RWPE2 (cell line): Measurements from ENCODE around the gene RNF141.

ENCODE experiments used
- ATAC-seq: fragments of 200-7000 bp; cut with Tn5 transposase; 3 replicates; pipeline ENCODE4 v1.9.1; 2021; ENCODE audit warnings: low read depth
- DNase-seq: peaks from one replicate; pipeline ENCODE4 v3.0.0-alpha.2; 2020; ENCODE audit warnings: low spot score
- H3K27ac ChIP-seq: fragments of 450-650 bp; 2 replicates; pipeline ENCODE4 v1.5.1; 2017; ENCODE audit warnings: mild to moderate bottlenecking; ENCODE audit not compliant: poor library complexity, severe bottlenecking
- H3K27me3 ChIP-seq: fragments of 250-450 bp; sonication (Bioruptor Pico); 2 replicates; pipeline ENCODE4 v1.5.1; 2021; ENCODE audit warnings: mild to moderate bottlenecking, moderate library complexity; ENCODE audit not compliant: insufficient read depth, poor library complexity, severe bottlenecking
- H3K36me3 ChIP-seq: fragments of 250-450 bp; sonication (Bioruptor Pico); 2 replicates; pipeline ENCODE4 v1.5.1; 2020; ENCODE audit warnings: low read depth, mild to moderate bottlenecking, moderate library complexity
- H3K4me1 ChIP-seq: fragments of 250-450 bp; sonication (Bioruptor Pico); 2 replicates; pipeline ENCODE4 v1.5.1; 2021; ENCODE audit warnings: mild to moderate bottlenecking, moderate library complexity; ENCODE audit not compliant: insufficient read depth, poor library complexity, severe bottlenecking
- H3K4me3 ChIP-seq: fragments of 250-450 bp; sonication (Bioruptor Pico); 2 replicates; pipeline ENCODE4 v1.5.1; 2021; ENCODE audit warnings: mild to moderate bottlenecking, moderate library complexity; ENCODE audit not compliant: severe bottlenecking
- H3K9me3 ChIP-seq: fragments of 250-450 bp; sonication (Bioruptor Pico); 2 replicates; pipeline ENCODE4 v1.5.1; 2021; ENCODE audit warnings: mild to moderate bottlenecking, moderate library complexity; ENCODE audit not compliant: severe bottlenecking
- TF ChIP-seq, protein P1 (sequence below): fragments of 450-650 bp; IDR thresholded peaks from one replicate; pipeline ENCODE4 v1.5.1; 2017; ENCODE audit warnings: mild to moderate bottlenecking, moderate library complexity; ENCODE audit not compliant: poor library complexity, severe bottlenecking

RNF141 gene

DNA sequence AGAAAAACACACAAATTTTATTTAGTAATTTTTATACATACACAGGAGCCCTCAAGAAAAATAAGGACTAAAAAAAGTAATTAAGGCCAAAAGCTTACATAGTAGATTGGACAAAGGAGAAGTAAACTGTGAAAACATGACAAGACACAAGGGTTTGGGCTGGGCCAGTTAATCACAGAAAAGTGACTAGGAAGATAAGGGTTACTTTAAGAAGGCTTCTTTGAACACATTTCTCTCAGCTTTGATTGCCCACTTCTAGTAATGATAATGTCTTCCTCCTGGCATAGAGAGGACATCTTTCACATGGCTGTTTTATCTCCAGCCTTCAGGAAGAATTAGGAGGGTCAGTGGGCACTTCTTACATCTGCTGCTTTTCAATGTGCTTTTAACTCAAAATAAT is 3.4 kb downstream of the RNF141 start:
- Histone ChIP-seq H3K27ac (no peak overlapping the region), H3K27me3 (no peaks in the 10 kb centered on the region), H3K4me3 (no peak overlapping the region), H3K36me3 (peaks cover 15% of the 10 kb centered on the region), H3K4me1 (peaks cover 7% of the 10 kb centered on the region), H3K9me3 (no peaks in the 10 kb centered on the region)
- ATAC-seq, result no peak
- TF ChIP-seq, protein P1, sequence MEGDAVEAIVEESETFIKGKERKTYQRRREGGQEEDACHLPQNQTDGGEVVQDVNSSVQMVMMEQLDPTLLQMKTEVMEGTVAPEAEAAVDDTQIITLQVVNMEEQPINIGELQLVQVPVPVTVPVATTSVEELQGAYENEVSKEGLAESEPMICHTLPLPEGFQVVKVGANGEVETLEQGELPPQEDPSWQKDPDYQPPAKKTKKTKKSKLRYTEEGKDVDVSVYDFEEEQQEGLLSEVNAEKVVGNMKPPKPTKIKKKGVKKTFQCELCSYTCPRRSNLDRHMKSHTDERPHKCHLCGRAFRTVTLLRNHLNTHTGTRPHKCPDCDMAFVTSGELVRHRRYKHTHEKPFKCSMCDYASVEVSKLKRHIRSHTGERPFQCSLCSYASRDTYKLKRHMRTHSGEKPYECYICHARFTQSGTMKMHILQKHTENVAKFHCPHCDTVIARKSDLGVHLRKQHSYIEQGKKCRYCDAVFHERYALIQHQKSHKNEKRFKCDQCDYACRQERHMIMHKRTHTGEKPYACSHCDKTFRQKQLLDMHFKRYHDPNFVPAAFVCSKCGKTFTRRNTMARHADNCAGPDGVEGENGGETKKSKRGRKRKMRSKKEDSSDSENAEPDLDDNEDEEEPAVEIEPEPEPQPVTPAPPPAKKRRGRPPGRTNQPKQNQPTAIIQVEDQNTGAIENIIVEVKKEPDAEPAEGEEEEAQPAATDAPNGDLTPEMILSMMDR, result no peak
- no peak for DNase-seq

GRCh38 chr11:10534316-10534715 is 6.7 kb downstream of the RNF141 start:
- no peaks in the 10 kb centered on the region for H3K27me3 ChIP-seq
- H3K4me3 ChIP-seq, result no peak overlapping the region
- peaks cover 3% of the 10 kb centered on the region for H3K4me1 ChIP-seq
- H3K9me3 ChIP-seq, result no peaks in the 10 kb centered on the region
- no peak overlapping the region for H3K27ac ChIP-seq
- TF ChIP-seq, protein P1, result no peak
- no peak for DNase-seq
- H3K36me3 ChIP-seq, result peaks cover 35% of the 10 kb centered on the region
- ATAC-seq, result no peak

DNA sequence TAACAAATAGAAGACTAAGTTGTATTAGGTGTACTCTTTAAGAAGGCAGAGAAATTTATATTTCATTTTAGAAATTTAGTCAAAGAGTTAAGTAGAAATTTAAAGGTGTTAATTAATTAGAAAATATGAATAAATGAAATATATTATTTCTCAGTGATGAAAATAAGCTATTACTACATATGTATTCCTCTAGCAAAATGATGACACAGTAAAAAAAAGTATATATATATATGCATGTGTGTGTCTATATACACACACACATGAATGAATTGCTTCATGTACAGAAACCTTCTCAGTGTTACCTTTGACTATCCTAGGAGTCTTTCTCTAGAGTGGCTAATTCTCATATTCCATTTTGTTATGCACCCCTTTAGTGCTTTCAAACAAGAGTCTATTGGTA is 7.7 kb downstream of the RNF141 start:
- no peak for ATAC-seq
- no peak overlapping the region for H3K27ac ChIP-seq

GRCh38 chr11:10532526-10532925 is 8.5 kb downstream of the RNF141 start:
- Histone ChIP-seq H3K27ac (no peak overlapping the region), H3K9me3 (no peaks in the 10 kb centered on the region), H3K36me3 (peaks cover 49% of the 10 kb centered on the region), H3K4me1 (peaks cover 2% of the 10 kb centered on the region), H3K4me3 (no peak overlapping the region), H3K27me3 (no peaks in the 10 kb centered on the region)
- TF ChIP-seq, protein P1, result no peak
- no peak for DNase-seq
- ATAC-seq, result no peak

More for the DNA sequence above, 7.7 kb downstream of the RNF141 start:
- Histone ChIP-seq H3K4me1 (no peaks in the 10 kb centered on the region), H3K27me3 (no peaks in the 10 kb centered on the region), H3K36me3 (peaks cover 45% of the 10 kb centered on the region), H3K4me3 (no peak overlapping the region), H3K9me3 (no peaks in the 10 kb centered on the region)
- TF ChIP-seq, protein P1, result no peak
- no peak for DNase-seq

DNA sequence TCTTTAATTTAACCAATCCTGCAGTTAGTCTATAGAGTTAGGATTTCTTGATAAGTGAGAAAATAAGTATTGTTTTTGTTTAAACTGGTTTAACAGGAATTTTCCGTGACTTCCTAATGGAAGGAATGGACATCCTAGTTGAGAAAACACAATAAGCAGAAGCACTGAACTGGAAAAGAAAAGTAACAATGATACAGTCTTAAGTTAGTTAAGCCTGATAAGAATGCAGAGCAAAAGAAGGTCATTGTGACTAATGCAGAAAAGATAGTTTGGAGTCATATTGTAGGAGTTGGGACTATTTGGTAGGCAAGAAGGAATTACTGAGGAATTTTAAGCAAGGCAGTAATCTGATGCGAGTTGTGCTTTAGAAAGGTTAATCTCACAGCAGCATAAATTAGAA is 11.7 kb downstream of the RNF141 start:
- Histone ChIP-seq H3K4me1 (peaks cover 14% of the 10 kb centered on the region), H3K36me3 (peaks cover 75% of the 10 kb centered on the region), H3K27ac (no peak overlapping the region), H3K4me3 (no peak overlapping the region), H3K9me3 (no peaks in the 10 kb centered on the region), H3K27me3 (no peaks in the 10 kb centered on the region)
- ATAC-seq (no peak), DNase-seq (no peak)
- TF ChIP-seq, protein P1, result no peak
